Fibroblast of peridontal ligament (primary cell): ENCODE results near the gene KCNH2.
A peak's percentile ranks its signal among the peaks of the same experiment; 100 is the strongest.
"Not testable (repeated sequence)": the region's sequence is repeated elsewhere in the genome, so short reads cannot be mapped to it uniquely, and the experiment has no call there.

Experiments
- DNase-seq: peaks from one replicate; pipeline ENCODE4 v3.0.0-alpha.2; 2010; ENCODE audit errors: extremely low read depth

Gene KCNH2

GRCh38 chr7:150934045-150934766 lies 43.9 kb downstream of the KCNH2 start:
- no peak for DNase-seq

GRCh38 chr7:150931199-150931869 lies 46.8 kb downstream of the KCNH2 start:
- DNase-seq, result no peak

- DNase-seq, result no peak
These were observed 49.6 kb downstream of the KCNH2 start for GRCh38 chr7:150928541-150928940.

- peak; percentile 4 for DNase-seq
These were observed 50.2 kb downstream of the KCNH2 start for GRCh38 chr7:150927956-150928344.

GRCh38 chr7:150927157-150927955 lies 50.8 kb downstream of the KCNH2 start:
- no peak for DNase-seq

- no peak for DNase-seq
These were observed 52.1 kb downstream of the KCNH2 start for GRCh38 chr7:150926066-150926465.

GRCh38 chr7:150924369-150924781 lies 53.7 kb downstream of the KCNH2 start:
- DNase-seq, result no peak

- no peak for DNase-seq
These were observed 54.3 kb downstream of the KCNH2 start for GRCh38 chr7:150923802-150924201.

- DNase-seq, result no peak
These were observed 54.9 kb downstream of the KCNH2 start for GRCh38 chr7:150923196-150923595.

- no peak for DNase-seq
These were observed 59.0 kb downstream of the KCNH2 start for GRCh38 chr7:150919160-150919559.

- no peak for DNase-seq
These were observed 59.7 kb downstream of the KCNH2 start for GRCh38 chr7:150918378-150918777.

GRCh38 chr7:150917969-150918368 lies 60.2 kb downstream of the KCNH2 start:
- DNase-seq, result no peak

GRCh38 chr7:150916670-150917069 lies 61.5 kb downstream of the KCNH2 start:
- DNase-seq, result no peak

GRCh38 chr7:150914966-150915365 lies 63.2 kb downstream of the KCNH2 start:
- no peak for DNase-seq

GRCh38 chr7:150914196-150914595 lies 63.9 kb downstream of the KCNH2 start:
- no peak for DNase-seq

GRCh38 chr7:150912427-150912826 lies 65.7 kb downstream of the KCNH2 start:
- DNase-seq, result no peak

- DNase-seq, result no peak
These were observed 66.4 kb downstream of the KCNH2 start for GRCh38 chr7:150911590-150912267.

- no peak for DNase-seq
These were observed 67.1 kb downstream of the KCNH2 start for GRCh38 chr7:150910996-150911422.

GRCh38 chr7:150910305-150910995 lies 67.7 kb downstream of the KCNH2 start:
- DNase-seq, result not testable (repeated sequence)

- no peak for DNase-seq
These were observed 68.7 kb downstream of the KCNH2 start for GRCh38 chr7:150909200-150909995.

- DNase-seq, result no peak
These were observed 69.9 kb downstream of the KCNH2 start for GRCh38 chr7:150908173-150908572.
